GM19324 (cell line): ENCODE measurements around the gene MEG3.
"Not testable (repeated sequence)": the region's sequence is repeated elsewhere in the genome, so short reads cannot be mapped to it uniquely, and the experiment has no call there.

Experiments used
- ATAC-seq: cut with Tn5 transposase; IDR thresholded peaks from one replicate; pipeline ENCODE4 v1.9.1; 2021; ENCODE audit warnings: mild to moderate bottlenecking, moderate library complexity; ENCODE audit not compliant: unreplicated experiment, low FRiP score

MEG3 gene

GRCh38 chr14:100788517-100788916, 37.4 kb upstream of the MEG3 start:
- no peak for ATAC-seq

DNA sequence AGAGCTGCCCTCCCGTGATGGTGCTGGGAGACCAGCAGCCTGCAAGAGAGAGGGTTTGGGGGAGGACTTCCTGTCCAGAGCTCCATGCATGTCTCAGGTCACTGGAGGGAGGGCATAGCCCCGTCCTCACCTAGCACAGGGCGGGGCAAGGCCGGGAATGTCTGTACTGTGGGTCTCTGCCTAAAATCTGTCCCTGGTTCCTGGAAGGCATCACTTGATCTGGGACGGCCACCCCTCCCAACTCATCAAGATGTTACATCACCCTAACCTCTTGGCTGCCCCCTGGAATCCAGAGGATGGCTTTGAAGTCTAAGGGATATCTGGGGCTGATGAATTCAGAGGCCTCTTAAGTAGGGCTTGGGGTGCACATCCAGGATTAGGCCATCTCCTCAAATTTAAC, 37.0 kb upstream of the MEG3 start:
- ATAC-seq = no peak

DNA sequence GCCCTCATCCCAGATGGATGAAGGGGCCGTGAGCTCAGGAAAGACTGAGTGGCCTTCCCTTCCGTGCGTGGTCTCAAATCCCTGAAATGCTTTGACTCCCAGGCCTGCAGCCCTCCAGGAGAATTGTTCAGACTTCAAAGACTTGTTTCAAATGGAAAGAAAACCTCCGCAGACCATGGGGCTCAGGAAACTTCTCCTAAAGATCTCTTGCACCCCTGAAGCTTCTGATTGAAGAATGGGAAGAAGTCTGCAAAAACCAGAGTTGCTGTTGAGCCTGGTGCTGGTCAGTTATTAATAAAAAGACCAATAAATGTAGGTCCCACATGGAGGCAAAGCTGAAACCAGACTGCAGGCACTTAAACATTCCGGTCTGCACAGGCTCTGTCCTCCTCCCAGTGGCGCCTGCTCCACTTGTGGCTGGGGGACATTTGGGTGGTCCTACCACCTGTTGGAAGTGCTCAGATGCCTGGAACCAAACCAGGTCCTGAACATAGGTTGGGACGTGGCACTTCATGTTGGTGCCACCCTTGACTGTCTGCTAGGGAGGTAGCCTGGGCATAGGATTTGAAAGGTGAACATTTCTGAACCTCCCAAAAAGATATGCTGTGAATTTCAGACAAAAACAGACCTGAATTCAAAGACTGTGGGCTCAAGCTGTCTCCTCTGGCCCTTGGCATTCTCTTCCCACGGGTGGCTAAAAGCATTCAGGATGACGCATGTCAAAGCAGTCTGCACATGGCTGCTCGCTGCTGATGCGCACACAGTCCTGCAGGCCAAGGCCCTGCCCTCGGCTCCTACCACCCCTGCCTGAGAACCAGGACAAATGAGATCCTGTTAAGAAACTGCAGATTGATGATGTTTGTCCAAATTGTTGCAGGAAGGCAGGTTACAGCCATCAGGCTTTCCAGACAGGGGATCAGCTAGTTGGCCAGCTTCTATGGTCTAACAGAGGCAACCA, 36.2 kb upstream of the MEG3 start:
- no peak for ATAC-seq

DNA sequence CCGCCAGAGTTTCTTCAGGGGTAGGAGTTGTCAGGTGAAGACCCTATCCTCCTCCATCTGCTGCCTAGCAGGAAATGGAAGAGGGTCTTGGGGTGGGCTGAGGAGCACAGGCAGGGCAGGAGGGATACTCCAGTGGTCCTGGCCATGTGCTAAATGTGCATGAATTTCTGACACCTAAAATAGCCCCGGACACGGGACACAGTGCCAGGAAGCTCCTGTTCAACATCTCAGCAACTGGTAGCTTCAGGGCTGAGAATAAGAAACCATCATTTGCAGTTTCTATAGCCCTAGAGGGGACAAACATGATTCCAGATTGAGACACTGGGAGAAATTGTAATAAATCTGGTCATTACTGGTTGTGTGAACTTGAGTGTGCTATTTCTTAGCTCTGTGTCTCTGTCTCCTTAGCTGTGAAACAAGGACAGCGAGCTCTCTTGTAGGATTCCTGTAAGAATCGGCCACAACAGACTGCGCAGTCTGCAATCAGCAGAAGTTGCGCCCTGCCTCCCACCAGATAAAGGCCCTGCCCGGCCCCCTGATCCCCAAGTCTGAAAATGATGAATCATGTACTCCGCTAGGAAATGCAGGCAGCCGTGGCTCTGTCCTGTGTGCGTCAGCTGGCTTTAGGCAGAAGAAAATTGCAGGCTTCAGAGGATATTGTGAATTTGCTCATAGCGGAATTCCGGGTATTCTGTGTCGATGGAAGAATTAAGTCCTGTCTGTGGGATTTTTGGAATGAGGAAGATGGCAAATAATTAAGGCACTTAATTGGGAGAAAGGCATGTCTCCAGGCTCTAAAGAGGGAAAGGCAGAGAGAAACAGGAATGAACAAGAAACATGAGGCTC, 35.2 kb upstream of the MEG3 start:
- ATAC-seq = no peak

DNA sequence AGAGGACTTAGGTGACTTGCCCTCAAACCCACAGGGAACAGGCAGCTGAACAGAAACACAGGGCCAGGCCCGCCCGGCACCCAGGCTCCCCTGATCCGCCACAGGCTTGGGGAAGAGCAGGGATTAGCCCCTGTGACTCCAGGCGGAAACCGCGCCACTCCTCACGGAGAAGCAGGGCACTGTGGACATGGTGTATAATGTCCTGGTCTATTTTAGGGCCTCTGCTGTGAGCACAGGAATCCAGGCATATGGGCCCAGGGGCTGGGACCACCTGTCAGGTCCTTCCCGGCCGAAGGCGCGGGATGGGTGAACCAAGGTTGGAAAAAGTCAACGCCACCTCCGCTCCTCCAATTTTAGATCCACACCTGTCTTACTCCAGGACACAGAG, 34.6 kb upstream of the MEG3 start:
- ATAC-seq = no peak

GRCh38 chr14:100791995-100792394, 33.9 kb upstream of the MEG3 start:
- no peak for ATAC-seq

- no peak for ATAC-seq
Measured at GRCh38 chr14:100796946-100797345, 29.0 kb upstream of the MEG3 start.

- ATAC-seq = no peak
Measured at GRCh38 chr14:100800041-100800440, 25.9 kb upstream of the MEG3 start.

- not testable (repeated sequence) for ATAC-seq
Measured at GRCh38 chr14:100801433-100801832, 24.5 kb upstream of the MEG3 start.

- no peak for ATAC-seq
Measured at GRCh38 chr14:100802179-100802578, 23.7 kb upstream of the MEG3 start.

GRCh38 chr14:100802766-100803165, 23.2 kb upstream of the MEG3 start:
- no peak for ATAC-seq

DNA sequence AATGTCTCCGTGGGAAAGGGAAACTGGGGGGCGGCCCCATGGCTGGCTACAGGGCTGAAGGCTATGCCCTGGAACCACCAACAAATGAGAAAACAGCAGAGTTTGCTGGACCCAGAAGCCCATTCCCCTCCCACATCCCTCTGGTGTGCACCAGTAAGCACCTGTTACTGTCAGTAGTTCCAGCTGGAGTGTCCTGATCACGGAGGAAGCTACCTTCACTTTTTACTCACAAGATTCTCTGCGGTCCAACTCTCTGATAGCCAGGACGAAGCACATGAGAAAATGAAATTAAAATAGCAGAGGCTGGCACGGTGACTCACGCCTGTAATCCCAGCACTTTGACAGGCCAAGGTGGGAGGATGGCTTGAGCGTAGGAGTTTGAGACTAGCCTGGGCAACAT, 22.7 kb upstream of the MEG3 start:
- no peak for ATAC-seq

DNA sequence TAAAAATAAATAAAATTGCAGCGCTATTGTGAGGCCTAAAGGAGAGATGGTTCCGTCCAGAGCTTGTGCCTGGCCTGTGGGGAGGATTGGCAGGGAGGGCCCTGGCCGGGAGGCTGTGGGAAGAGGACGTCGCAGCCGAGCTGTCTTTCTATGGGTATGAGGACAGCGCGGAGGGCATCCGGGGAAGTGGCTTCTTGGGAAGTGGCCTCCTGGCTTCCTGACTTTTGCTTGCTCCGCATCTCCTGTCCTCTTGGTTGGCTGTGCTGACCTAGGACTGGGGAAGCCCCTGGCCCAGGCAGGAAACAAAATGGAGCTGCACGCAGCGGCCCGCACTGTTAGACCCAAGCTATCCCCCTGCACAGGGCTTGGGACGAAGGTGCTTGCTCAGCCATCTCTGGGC, 22.2 kb upstream of the MEG3 start:
- no peak for ATAC-seq

- ATAC-seq = no peak
Measured at GRCh38 chr14:100804138-100804537, 21.8 kb upstream of the MEG3 start.

- no peak for ATAC-seq
Measured at GRCh38 chr14:100804558-100805309, 21.2 kb upstream of the MEG3 start.

DNA sequence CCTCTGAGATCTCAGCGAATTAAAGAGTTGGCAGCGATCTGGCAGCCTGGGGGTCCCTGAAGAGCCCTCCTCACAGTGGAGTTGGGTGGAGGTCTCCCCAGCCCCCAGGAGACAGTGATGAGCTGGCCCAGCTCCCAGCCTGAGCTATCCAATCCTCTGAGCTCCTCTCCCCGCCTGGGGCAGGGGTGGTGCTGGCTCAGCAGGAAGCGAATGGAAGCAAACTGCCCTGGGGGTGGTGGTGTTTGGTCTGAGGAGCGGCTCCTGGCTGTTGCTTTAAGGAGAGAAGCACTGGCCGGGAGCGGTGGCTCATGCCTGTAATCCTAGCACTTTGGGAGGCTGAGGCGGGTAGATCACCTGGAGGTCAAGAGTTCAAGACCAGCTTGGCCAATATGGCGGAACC, 19.5 kb upstream of the MEG3 start:
- ATAC-seq = no peak

- ATAC-seq = no peak
Measured at GRCh38 chr14:100807496-100807895, 18.4 kb upstream of the MEG3 start.

GRCh38 chr14:100807979-100808734, 17.8 kb upstream of the MEG3 start:
- no peak for ATAC-seq

DNA sequence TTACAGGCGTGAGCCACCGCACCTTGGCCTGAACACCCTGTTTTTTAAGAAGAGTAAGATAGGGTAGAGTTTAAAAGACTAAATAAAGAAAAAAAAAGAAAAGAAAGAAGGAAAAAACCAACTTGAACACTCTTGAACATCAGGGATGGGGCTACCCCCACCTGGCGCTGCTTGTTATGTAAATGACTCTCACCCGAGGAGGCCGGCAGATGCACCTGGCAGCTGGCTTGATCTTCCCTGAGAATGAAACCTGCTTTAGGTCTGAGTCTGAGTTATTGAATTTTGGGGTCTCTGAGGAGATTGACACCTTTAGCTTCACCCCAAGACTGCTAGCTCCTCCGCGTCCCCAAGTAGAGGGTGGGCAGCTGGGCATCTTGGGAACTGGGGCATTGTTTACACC, 15.5 kb upstream of the MEG3 start:
- ATAC-seq = no peak

DNA sequence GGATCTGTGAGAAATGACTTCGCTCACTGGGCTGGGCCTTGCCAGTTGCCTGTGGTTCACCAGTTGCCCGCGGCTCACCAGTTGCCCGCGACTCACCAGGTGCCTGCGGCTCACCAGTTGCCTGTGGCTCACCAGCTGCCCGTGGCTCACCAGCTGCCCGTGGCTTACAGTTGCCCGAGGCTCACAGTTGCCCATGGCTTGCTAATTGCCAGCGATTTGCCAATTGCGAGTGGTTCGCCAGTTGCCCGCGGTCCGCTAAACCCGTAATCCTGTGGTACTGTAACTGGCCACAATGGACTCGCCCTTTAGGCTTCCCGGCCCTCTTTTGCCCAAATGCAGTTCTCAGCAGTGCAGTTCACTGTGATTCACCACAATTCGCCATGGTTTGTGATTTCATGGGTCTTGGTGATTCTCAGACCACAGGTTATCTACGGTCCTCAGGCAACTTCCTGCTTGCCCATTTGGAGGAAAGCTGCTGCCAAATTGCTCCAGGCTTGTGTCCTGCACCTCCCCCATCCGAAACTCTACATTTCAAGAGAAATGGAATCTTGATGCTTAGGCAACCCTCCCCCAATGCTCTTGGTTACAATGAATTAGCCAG, 15.0 kb upstream of the MEG3 start:
- no peak for ATAC-seq
